GM12864 (cell line): ENCODE results near the gene DDX49.

Source experiments
- DNase-seq: peaks from one replicate; pipeline ENCODE4 v3.0.0-alpha.2; 2011; ENCODE audit warnings: low read depth
- H3K4me3 ChIP-seq: 2 replicates; pipeline ENCODE4 v1.5.1; 2011; ENCODE audit warnings: mild to moderate bottlenecking, low read depth, low read length, control low read depth
- CTCF ChIP-seq: IDR thresholded peaks from 2 replicates; pipeline ENCODE4 v1.5.1; 2011; ENCODE audit warnings: low read depth, mild to moderate bottlenecking, moderate library complexity, low read length, control low read depth, inconsistent platforms; ENCODE audit errors: missing control alignments

The DDX49 gene

DNA sequence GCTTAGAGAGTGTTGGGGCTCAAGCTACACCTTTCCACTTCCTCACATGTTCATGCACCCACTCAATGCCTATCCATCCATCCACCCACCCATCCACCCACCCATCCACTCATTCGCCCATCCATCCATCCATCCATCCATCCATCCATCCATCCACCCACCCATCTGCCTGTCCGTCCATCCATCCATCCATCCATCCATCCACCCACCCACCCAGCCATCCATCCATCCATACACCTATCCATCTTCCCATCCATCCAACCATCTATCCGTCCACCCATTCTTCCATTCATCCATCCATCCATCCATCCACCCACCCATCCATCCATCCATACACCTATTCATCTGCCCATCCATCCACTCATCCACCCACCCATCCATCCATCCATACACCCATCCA, 34.6 kb downstream of the DDX49 start:
- no peak for TF ChIP-seq CTCF
- no peak overlapping the region for H3K4me3 ChIP-seq
- no peak for DNase-seq

DNA sequence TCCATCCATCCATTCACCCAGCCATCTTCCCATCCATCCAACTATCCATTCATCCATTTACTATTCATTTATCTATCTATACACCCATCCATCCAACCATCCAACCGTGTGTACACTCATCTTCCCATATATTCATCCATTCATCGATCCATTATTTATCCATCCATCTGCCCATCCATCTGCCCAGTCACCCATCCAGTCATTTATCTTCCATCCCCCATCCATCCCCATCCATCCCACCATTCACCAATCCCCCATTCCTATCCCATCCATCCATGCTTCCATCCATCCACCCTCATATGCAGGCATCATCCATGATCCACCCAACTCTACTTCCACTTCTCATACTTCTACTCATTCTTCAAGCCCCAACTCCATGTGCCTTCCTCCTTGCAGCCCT, 35.5 kb downstream of the DDX49 start:
- TF ChIP-seq CTCF = no peak
- no peak for DNase-seq
- H3K4me3 ChIP-seq = no peak overlapping the region

GRCh38 chr19:18960370-18960769, 40.9 kb downstream of the DDX49 start:
- no peak overlapping the region for H3K4me3 ChIP-seq
- no peak for DNase-seq
- no peak for TF ChIP-seq CTCF

DNA sequence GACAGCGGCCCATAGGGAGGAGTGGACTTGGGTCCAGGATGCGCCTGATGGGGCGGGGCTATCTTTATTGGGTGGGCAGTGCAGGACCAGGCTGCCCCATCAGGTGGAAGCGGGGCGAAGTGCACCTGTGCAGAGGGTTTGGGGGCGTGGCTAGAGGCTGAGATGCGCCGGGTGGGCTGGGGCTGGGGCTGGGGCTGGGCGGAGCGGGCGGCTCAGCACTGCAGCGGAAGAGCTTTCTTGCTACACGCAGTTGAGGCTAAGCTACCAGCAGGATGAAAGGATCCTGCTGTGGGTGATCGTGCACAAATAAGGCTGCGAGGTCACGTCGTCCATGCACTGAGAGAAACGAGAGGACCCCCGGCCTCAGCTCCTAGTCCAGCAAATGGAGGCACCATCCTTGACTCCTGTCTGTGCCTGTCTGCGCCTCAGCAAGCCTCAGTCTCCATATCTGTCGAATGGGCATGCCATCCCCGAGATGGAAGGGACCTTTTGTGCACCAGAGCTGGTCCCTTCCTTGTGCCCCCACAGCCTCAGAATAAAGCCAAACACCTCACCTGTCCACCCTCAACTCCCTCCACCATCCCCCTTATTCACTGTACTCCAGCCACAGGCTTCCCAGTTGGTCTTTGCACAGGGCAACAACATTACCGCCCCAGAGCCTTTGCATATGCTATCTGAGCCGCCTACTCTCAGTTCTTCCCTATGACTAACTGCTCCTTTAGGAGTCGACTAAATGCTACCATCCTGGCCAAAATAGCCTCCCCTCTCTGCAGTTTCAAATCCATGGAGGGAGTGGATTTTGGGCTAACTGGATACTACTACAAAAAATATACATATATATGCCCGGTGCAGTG, 42.5 kb downstream of the DDX49 start:
- no peak overlapping the region for H3K4me3 ChIP-seq
- no peak for TF ChIP-seq CTCF
- DNase-seq = no peak

- no peak for TF ChIP-seq CTCF
- no peak for DNase-seq
- no peak overlapping the region for H3K4me3 ChIP-seq
These were observed 44.6 kb downstream of the DDX49 start for GRCh38 chr19:18964121-18964520.

- TF ChIP-seq CTCF = no peak
- no peak overlapping the region for H3K4me3 ChIP-seq
- DNase-seq = no peak
These were observed 46.8 kb downstream of the DDX49 start for GRCh38 chr19:18966307-18966706.
